Measurements from ENCODE around the gene C3orf20. TPM values are rescaled to one million over a fixed set of nuclear protein-coding genes. Genes with fewer than 3 reads are reported as not detected.
"Not testable (repeated sequence)": the region's sequence is repeated elsewhere in the genome, so short reads cannot be mapped to it uniquely, and the experiment has no call there.

Gene C3orf20
- total RNA-seq, 3 donors from 2014 or later = 0.08 to 0.14 TPM; not detected in 1

DNA sequence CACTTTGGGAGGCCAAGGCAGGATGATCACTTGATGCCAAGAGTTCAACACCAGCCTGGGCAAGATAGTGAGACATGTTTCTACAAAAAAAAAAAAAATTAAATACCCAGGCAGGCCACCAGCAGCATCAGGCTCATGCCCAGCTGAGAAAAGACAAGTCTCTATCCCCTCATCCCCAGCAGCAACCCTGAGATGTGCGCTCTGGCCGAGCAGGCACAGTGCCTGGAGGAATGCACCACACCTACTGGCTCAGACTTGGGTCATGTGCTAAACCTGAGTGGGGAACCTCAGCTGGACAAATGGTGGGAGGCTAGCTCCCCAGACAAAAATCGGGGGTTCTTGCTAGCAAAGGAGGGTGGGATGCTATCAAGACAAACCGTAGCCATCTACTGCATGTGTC lies 33.6 kb upstream of the C3orf20 start:
- Mint-ChIP-seq H3K9me3 (no peaks in the 10 kb centered on the region), H3K36me3 (ENCODE audit: insufficient read depth) (no peaks in the 10 kb centered on the region), H3K4me1 (ENCODE audit: low read depth) (no peaks in the 10 kb centered on the region), H3K4me3 (no peak overlapping the region), H3K27me3 (ENCODE audit: low read depth) (peaks cover 44% of the 10 kb centered on the region)
- no peak for DNase-seq
- ATAC-seq = no peak

- Mint-ChIP-seq H3K9me3 (no peaks in the 10 kb centered on the region), H3K4me3 (no peak overlapping the region), H3K36me3 (ENCODE audit: insufficient read depth) (no peaks in the 10 kb centered on the region), H3K27me3 (ENCODE audit: low read depth) (peaks cover 7% of the 10 kb centered on the region), H3K4me1 (ENCODE audit: low read depth) (peaks cover 9% of the 10 kb centered on the region)
- no peak for DNase-seq
- no peak for ATAC-seq
Measured at GRCh38 chr3:14645453-14645852, 29.5 kb upstream of the C3orf20 start.

GRCh38 chr3:14646131-14646573 lies 28.8 kb upstream of the C3orf20 start:
- DNase-seq (no peak), ATAC-seq (no peak)
- Mint-ChIP-seq H3K9me3 (no peaks in the 10 kb centered on the region), H3K4me3 (no peak overlapping the region), H3K4me1 (ENCODE audit: low read depth) (peaks cover 13% of the 10 kb centered on the region), H3K27me3 (ENCODE audit: low read depth) (peaks cover 3% of the 10 kb centered on the region), H3K36me3 (ENCODE audit: insufficient read depth) (no peaks in the 10 kb centered on the region)

DNA sequence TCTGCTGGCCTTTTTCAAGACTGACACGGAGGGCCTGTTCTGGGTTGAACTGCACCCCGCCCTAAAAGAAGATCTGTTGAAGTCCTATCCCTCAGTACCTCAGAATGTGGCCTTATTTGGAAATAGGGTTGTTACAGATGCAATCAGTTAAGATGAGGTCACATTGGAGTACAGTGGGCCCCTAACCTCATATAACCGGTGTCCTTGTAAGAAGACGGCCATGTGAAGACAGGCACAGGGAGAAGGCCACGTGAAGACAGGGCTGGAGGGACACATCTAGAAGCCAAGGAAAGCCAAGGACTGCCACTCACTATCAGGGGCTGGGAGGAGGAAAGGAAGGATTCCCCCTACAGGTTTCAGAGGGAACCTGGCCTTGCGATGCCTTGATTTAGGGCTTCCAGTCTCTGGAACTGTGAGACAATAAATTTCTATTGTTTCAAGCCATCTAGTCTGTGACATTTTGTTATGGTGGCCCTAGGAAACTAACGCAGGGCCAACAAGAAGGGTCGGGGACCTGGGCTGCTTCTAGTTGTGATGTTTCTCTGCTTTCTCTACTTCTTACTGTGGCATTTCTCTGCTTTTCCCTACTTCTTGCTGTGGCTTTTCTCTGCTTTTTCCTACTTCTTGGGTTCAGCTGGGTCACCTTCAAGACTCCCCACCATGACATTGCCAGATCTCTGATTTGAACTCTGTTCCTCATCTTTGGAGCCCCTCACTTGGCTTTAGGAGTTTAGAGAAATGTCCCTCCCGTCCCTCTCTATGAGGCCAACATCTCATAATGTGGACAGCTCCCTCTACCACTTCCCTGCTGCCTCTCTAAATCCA lies 28.1 kb upstream of the C3orf20 start:
- ATAC-seq (no peak), DNase-seq (no peak)
- Mint-ChIP-seq H3K27me3 (ENCODE audit: low read depth) (peaks cover 3% of the 10 kb centered on the region), H3K4me1 (ENCODE audit: low read depth) (peaks cover 15% of the 10 kb centered on the region), H3K9me3 (no peaks in the 10 kb centered on the region), H3K4me3 (no peak overlapping the region), H3K36me3 (ENCODE audit: insufficient read depth) (no peaks in the 10 kb centered on the region)

- peaks cover 27% of the 10 kb centered on the region for H3K4me1 Mint-ChIP-seq (ENCODE audit: low read depth)
- no peak for DNase-seq
- H3K27me3 Mint-ChIP-seq (ENCODE audit: low read depth) = no peaks in the 10 kb centered on the region
- no peak overlapping the region for H3K4me3 Mint-ChIP-seq
- H3K36me3 Mint-ChIP-seq (ENCODE audit: insufficient read depth) = no peaks in the 10 kb centered on the region
- no peaks in the 10 kb centered on the region for H3K9me3 Mint-ChIP-seq
- no peak for ATAC-seq
Measured at GRCh38 chr3:14647976-14648955, 26.7 kb upstream of the C3orf20 start.

DNA sequence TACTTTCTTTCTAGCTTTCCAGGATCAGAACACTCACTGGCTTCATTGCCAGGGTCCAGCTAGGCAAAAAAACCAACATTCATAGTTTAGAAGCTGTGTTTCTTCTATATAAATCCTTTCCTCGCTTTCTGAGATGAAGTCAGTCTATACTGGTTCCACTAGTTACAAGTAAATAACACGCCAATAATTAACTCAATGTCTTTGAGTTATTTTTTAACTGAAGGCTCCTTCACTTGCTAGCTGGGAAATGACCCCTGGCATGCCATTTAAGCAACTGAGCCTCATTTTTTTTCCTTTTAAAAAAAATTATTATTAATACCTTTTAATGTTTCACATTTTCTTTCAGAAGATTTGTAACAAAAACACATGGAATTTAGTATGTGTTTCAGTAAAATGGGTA lies 25.5 kb upstream of the C3orf20 start:
- H3K9me3 Mint-ChIP-seq = no peaks in the 10 kb centered on the region

DNA sequence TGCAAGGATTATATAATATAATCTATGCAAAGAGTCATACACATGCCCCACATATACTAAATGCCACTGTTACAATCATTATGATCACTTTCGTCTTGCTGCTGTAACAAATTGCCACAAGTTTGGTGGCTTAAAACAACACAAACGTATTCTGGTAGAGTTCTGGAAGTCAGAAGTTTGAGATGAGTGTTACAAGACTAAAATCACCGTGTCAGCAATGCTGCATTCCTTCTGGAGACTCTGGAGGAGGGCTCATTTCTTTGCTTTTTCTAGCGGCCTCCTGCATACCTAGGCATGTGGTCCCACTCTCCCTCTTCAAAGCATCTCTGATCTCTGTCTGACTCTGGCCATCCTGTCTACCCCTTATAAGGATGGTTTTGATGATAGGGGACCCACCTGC lies 24.7 kb upstream of the C3orf20 start:
- Mint-ChIP-seq H3K9me3 (no peaks in the 10 kb centered on the region), H3K36me3 (ENCODE audit: insufficient read depth) (peaks cover 2% of the 10 kb centered on the region), H3K4me3 (peak overlapping the region; percentile 98), H3K4me1 (ENCODE audit: low read depth) (peaks cover 37% of the 10 kb centered on the region), H3K27me3 (ENCODE audit: low read depth) (no peaks in the 10 kb centered on the region)
- ATAC-seq = no peak
- no peak for DNase-seq

More for the DNA sequence above, 25.5 kb upstream of the C3orf20 start:
- DNase-seq (no peak), ATAC-seq (no peak)
- no peaks in the 10 kb centered on the region for H3K36me3 Mint-ChIP-seq (ENCODE audit: insufficient read depth)
- peaks cover 37% of the 10 kb centered on the region for H3K4me1 Mint-ChIP-seq (ENCODE audit: low read depth)
- no peak overlapping the region for H3K4me3 Mint-ChIP-seq
- no peaks in the 10 kb centered on the region for H3K27me3 Mint-ChIP-seq (ENCODE audit: low read depth)

DNA sequence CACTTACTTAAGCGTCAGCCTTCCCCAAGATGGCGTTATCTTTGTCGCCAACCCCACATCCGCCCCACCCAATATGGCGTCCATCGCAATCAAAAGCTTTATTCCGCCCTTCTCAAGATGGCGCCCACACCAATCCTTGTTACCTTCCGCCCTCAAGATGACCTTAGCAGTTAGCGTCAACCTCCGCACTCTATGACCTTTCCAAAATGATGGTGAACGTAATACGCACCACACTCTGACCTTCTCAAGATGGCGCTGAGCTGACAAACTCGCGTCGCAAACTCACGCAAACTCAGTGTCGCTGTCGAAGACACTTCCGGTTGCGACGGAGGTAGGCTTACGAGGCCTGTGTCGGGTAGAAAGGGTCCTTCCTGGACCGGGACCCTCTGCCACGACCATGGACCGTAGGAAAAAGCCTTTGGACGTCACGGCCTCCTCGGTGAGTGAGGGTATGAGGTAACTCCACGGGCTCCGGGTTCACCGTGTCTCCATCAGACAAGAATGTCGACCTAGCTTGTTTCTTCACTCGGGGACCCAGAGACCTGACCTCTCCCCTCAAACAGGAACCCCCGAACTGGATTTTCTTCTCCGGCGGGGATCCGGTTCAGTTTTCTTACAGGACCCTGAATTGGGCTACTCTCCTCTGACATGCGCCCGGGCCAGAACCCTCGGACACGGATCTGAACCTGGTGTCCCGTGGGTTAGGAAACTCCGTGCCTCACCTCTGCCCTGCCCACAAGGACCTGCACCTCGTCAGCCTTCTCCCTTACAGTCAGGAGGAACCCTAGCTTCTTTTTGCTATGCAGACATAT lies 23.3 kb upstream of the C3orf20 start, which contains the start of gene CCDC174:
Gene CCDC174 (plus strand): TSS at position 323 of the 812 bp plus-strand sequence. CDS start 75 bp downstream, at position 398.
- no peaks in the 10 kb centered on the region for H3K27me3 Mint-ChIP-seq (ENCODE audit: low read depth)
- H3K9me3 Mint-ChIP-seq = no peaks in the 10 kb centered on the region
- peak; percentile 88 for DNase-seq
- ATAC-seq = peak; percentile 98 to 99
- H3K36me3 Mint-ChIP-seq (ENCODE audit: insufficient read depth) = peaks cover 13% of the 10 kb centered on the region
- H3K4me1 Mint-ChIP-seq (ENCODE audit: low read depth) = peaks cover 40% of the 10 kb centered on the region
- H3K4me3 Mint-ChIP-seq = peak within 1 kb of the TSS; percentile 98

GRCh38 chr3:14652360-14652907 lies 22.5 kb upstream of the C3orf20 start:
- ATAC-seq; H3K27me3 Mint-ChIP-seq (ENCODE audit: low read depth); DNase-seq; H3K9me3 Mint-ChIP-seq: not testable (repeated sequence)
- H3K4me1 Mint-ChIP-seq (ENCODE audit: low read depth) = peaks cover 44% of the 10 kb centered on the region
- peak overlapping the region; percentile 98 for H3K4me3 Mint-ChIP-seq
- peaks cover 19% of the 10 kb centered on the region for H3K36me3 Mint-ChIP-seq (ENCODE audit: insufficient read depth)

DNA sequence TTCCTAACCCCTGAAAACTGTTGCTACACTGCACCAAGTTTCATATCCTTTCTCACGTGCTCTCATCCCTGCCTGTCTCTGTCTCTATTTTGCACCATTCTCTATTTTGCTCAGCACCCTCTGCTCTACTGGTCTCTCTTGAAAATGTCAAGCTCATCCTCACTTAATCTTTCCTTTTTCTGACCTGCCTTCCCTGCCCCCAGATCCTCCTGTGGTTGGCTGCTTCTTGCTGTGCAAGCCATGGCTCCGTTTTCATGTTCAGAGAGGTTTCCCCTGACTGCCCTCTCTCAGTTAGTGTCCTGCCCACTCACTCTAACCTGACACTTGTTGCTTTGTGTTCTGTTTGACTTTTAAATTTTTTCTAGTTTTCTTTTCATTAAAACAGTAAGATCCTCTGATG lies 17.4 kb upstream of the C3orf20 start:
- H3K9me3 Mint-ChIP-seq = no peaks in the 10 kb centered on the region
- no peak overlapping the region for H3K4me3 Mint-ChIP-seq
- H3K27me3 Mint-ChIP-seq (ENCODE audit: low read depth) = no peaks in the 10 kb centered on the region
- DNase-seq (no peak), ATAC-seq (no peak)
- H3K4me1 Mint-ChIP-seq (ENCODE audit: low read depth) = peaks cover 29% of the 10 kb centered on the region
- peaks cover 44% of the 10 kb centered on the region for H3K36me3 Mint-ChIP-seq (ENCODE audit: insufficient read depth)

- no peaks in the 10 kb centered on the region for H3K27me3 Mint-ChIP-seq (ENCODE audit: low read depth)
- peaks cover 52% of the 10 kb centered on the region for H3K36me3 Mint-ChIP-seq (ENCODE audit: insufficient read depth)
- peaks cover 19% of the 10 kb centered on the region for H3K4me1 Mint-ChIP-seq (ENCODE audit: low read depth)
- H3K9me3 Mint-ChIP-seq = no peaks in the 10 kb centered on the region
- DNase-seq (no peak), ATAC-seq (no peak)
- no peak overlapping the region for H3K4me3 Mint-ChIP-seq
Measured at GRCh38 chr3:14658978-14659377, 16.0 kb upstream of the C3orf20 start.

DNA sequence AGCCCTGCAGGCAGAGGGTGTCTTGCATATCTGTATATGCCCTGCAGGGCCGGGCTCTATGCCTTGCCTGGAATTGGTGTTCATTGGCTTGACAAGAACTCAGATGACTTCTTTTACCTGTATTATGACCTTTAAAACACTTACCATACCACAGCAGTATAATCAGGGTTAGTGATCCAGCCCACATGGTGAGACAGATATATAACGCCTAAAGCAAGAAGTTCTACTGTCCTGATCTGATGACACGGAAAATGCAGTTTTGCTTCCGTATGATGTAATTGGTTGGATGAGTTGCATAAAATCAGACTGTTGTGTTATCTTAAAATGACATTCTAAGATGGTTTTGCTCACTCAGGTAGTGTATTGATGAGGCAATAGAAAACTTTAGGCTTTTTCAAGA lies 14.0 kb upstream of the C3orf20 start:
- Mint-ChIP-seq H3K4me3 (no peak overlapping the region), H3K36me3 (ENCODE audit: insufficient read depth) (peaks cover 57% of the 10 kb centered on the region), H3K9me3 (no peaks in the 10 kb centered on the region), H3K4me1 (ENCODE audit: low read depth) (peaks cover 13% of the 10 kb centered on the region), H3K27me3 (ENCODE audit: low read depth) (no peaks in the 10 kb centered on the region)
- DNase-seq (no peak), ATAC-seq (no peak)

DNA sequence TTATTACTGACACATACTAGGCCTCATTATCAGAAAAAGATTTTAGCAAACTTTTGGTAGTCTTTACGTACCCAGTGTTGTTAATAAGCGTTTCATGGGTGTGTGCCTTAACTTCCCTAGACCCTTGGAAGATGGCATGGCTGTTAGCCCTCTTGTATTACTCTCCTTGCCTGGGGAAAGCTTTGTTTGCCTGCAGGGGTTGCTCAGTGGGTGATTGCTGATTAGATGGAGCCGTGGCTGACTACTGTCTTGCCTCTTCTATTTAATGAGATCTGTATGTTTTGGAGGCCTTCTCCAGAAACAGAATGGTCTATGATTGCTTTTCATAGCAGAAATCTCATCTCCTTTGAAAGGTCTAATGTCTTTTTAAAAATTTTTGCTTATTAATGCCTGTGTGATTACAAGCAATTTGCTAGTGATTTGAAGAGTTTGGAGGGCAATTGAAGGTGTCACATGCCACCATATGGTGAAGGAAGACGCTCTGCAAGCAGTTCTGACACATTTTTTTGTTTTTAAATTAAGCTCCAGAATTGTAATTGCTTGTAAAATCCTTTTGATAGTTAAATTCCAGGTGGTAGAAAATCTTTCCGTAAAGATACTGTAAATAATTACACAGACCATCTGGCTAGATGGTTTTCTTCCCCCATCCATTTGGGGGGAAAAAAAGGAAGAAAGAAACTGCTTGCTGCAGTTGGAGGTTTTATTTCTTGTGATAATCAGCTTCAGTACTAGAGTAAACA lies 11.4 kb upstream of the C3orf20 start:
- Mint-ChIP-seq H3K27me3 (ENCODE audit: low read depth) (no peaks in the 10 kb centered on the region), H3K36me3 (ENCODE audit: insufficient read depth) (peaks cover 51% of the 10 kb centered on the region), H3K9me3 (no peaks in the 10 kb centered on the region), H3K4me1 (ENCODE audit: low read depth) (peaks cover 6% of the 10 kb centered on the region), H3K4me3 (no peak overlapping the region)
- no peak for ATAC-seq
- no peak for DNase-seq
